Right ventricle myocardium inferior (tissue), 1 donor: Measurements from ENCODE around the gene CHD5. TPM values are rescaled to one million over a fixed set of nuclear protein-coding genes. Genes with fewer than 3 reads are reported as not detected.
"Not testable (repeated sequence)": the region's sequence is repeated elsewhere in the genome, so short reads cannot be mapped to it uniquely, and the experiment has no call there.

Experiments
- ATAC-seq: fragments of 200-7000 bp; cut with Tn5 transposase; one replicate; pipeline ENCODE4 v1.9.1; 2020; ENCODE audit warnings: mild to moderate bottlenecking, moderate library complexity
- DNase-seq: peaks from one replicate; pipeline ENCODE4 v3.0.0; 2021; ENCODE audit errors: missing footprints
- intact Hi-C: fragments of 100-400 bp; cut with DNase I; formaldehyde crosslinking; loops from one replicate; pipeline ENCODE4 v1.11.0; 2022
- total RNA-seq: library from RNA; stranded (reverse); fragmentation: NEBNext Ultra II Directional; extraction: Animal tissue kit (Norgen Biotek cat#: 25700); gene quantifications from one replicate; pipeline ENCODE4 v1.2.1, GENCODE V29; 2021
- donor health status: DM: no; HTN: yes; CAD: no; lungs with severe emphysema.

CHD5 gene
- total RNA-seq, 1 donor from 2014 or later, result 0.05 TPM

DNA sequence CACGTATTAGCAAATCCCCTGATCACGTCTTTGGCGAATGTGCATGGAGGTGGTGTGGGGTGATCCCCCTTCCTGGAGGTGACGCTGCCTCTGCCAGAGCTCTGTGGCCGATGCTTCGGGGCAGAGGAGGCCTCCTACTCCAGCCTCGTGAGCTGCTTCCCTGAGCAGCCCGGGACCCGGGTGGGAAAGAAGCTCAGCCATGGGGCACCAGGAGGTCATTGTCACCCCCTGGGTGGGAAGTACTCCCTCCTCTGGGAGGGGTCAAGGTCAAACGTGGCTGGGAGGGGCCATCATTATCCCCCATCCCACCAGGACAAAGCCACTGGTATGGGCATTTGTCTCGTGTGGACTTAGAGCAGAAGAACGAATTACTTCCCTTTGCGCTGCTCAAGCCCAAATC lies 93.8 kb downstream of the CHD5 start:
- intact Hi-C loops, result no loop called here
- ATAC-seq (no peak), DNase-seq (peak; percentile 26)

DNA sequence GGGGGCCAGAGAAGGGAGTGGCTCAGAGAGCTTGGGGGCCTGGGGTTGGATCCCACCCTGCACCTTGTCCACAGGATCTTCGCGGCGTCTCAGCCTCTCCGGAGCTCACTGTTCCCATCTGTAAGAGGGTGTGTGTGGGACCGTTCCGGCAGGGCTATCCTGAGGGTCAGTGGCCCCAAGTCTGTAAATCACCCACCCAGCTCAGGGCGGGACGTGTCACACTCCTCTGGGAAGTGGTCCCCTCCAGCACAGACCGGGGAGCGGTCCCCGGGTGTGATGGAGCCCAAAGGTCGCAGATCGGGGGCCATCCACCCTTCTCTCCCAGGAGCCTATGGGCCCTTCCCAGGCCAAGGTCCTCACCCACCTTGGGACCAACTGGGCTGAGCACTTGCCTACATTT lies 94.5 kb downstream of the CHD5 start:
- intact Hi-C loops, result no loop called here
- ATAC-seq (no peak), DNase-seq (no peak)

DNA sequence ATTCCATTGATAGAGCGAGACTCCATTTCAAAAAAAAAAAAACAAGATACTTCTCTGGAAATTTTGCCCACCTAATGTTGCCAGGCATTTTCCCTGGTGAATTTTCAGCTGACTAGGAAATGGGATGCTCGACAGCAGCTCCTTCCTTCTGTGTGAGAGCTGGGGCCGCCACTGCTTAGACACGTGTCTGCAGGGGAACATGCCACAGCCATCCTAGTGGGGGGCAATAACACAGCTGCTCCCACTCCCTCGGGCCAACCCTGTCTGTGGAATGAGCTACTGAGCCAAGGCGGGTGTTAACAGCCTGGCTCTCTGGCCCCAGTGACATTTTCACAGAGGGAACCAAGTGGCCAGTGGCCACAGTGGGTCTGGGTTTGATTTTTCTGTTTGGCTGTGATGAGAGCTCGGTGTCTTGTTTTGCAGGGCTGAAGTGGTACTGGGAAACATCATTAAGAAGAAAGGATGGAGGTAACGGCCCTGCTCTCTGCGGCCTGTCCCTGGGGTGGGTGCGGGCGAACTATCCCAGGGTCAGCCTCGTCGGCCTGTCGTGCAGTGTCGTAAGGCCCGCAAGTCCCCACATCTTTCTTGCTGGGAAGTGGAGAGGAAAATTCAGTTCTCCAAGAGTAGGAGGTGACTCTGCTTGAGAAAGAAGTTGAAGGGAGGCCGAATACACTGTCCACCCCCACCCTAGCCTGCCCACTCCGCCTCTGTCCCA lies 95.2 kb downstream of the CHD5 start:
- intact Hi-C loops, result no loop called here
- DNase-seq (peak; percentile 42), ATAC-seq (no peak)

DNA sequence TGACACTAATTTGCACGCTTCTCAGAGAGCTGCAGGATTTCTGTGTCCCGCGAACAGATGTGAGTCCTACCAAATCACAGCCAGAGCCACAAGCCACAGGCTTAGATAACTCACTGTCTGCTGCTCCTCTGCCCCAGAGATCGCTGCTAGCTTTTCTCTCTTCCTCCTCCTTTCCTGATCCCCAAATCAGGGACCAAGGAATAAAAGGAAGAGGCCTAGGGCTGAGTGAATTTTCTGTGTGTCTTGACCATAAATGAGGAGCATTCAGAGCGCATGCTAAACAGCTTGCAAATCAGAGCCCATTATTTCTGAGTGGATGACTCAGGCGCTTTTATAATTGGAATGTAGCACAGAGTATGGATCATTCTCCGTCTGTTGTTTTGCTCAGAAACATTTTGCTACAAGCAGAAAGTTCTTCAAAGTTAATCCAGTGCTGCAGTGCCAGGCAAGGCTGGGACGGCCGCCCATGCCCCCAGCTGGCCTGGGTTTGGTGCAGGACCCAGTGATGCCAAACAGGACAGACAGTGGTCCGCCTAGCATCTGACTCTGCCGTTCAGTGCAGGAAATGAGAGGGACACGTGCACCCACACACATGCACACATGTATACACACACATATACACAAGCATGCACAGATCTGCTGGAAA lies 96.2 kb downstream of the CHD5 start:
- intact Hi-C loops, result no loop called here
- DNase-seq, result no peak
- no peak for ATAC-seq

DNA sequence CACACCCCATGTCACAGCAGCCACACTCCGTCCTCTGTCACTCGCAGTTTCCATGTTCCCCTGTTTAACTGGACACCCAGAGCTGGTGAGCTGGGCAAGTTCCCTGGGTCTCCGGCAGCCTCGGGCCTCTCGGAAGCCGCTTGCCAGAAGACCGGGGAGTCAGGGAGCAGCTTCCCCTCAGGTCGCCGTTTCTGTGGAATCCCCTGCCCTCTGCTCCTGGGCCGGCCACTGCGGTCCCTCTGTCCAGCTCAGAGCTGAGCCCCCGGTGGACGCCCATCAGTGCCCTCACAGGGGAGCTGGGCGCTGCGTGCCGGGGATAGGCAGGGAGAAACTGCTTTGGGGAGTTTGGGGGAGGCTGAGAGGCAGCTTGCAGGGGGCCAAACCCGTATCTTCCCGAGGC lies 96.7 kb downstream of the CHD5 start:
- ATAC-seq (no peak), DNase-seq (peak; percentile 27)
- intact Hi-C loops, result no loop called here

DNA sequence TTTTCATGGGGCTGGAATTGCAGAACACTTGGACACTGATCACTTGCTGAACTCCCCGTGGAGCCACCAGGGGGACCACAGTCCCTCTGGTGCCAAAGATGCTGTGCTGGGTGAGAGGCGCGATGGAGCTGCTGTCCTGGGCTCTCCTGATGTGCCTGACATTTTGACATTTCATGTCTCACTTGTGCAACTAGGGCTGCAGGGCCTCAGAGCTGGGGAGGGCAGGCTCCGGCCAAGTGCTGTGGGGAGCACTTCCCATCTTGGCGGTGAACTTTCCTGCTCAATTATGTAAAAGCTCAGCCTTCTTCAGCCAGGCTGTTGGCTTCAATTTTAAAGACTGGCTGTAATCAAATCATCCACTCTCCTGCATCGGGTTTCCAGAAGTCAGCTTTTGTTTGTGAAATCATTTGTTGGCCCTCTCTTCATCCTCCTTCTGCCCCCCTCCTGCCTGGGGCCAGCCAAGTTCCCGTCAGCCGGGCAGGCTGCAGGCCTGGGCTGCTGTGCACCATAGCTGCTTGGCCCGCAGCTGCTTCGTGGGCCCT lies 97.6 kb downstream of the CHD5 start:
- DNase-seq (no peak), ATAC-seq (peak; percentile 76)
- intact Hi-C loops, result no loop called here

DNA sequence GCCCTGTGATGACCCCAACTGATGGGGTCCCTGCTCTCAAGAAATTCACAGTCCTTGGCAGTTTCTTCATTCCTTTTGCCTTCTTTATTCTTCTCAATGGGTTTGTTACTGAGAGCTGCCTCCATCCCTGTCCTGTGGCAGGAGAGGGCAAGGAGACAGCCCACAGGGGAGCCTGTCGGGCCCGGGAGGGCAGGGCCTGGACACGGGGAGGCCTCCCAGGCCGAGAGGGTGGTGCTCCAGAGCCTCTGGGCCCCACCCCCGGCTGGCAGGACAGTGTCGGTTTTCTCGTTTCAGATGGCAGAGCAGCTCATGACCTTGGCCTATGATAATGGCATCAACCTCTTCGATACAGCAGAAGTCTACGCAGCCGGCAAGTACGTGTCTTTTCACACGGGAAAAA lies 98.2 kb downstream of the CHD5 start:
- intact Hi-C loops, result no loop called here
- DNase-seq, result no peak
- no peak for ATAC-seq

DNA sequence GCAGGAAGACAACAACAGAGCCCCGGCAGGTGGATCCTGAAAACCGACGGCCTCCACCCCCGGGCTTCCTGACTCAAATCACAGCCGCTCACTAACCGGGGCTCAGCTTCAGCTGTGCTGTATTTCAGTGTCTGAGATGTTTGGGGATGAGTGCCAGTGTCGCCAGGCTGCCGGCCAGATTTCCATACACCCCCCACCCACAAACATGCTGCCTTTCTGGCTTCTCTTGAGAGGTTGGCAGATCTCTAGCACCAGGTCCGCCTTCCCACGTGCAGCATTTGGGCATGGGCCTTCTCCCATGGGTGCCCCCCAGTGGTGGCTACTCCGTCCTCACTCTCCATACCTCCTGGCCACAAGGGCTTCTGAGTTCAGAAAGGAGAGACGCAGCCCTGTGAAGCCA lies 99.7 kb downstream of the CHD5 start:
- no peak for DNase-seq
- intact Hi-C loops, result no loop called here
- no peak for ATAC-seq

DNA sequence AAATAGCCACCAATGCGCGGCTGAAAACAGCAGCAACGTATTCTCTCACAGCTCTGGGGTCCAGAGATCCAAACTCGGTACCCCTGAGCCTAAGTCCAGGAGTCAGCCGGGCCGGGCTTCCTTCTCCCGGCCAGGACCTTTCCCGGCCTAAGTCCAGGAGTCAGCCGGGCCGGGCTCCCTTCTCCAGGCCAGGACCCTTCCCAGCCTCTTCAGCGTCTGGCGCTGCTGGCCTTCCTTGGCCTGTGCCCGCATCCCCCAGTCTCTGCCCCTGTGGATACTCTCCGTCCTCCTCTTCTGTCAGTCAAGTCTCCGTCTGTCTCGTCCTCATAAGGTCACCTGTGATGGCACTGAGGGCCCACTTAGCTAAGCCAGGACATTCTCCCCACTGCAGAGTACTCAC lies 102.2 kb downstream of the CHD5 start:
- ATAC-seq, result no peak
- intact Hi-C loops, result no loop called here
- DNase-seq, result no peak

DNA sequence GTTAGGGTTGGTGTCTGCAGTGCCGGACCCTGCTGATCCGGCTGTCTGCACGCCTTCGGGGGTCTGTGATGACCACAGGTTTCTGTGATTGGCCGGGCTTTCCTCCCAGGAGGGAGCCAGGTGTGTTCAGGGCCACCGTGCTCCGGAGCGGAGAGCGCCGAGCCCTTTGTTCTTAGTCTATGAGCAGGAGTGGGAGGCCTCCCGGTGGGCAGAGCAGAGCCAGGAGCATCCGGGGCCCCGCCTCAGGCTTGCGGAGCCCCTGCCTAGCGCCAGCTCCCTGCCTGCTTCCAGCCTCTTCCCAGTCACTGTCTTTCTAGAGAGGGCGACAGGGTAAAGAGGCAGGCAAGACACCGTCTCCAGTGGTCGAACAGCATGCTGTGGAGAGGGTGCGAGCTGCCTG lies 102.6 kb downstream of the CHD5 start:
- DNase-seq, result no peak
- no peak for ATAC-seq

DNA sequence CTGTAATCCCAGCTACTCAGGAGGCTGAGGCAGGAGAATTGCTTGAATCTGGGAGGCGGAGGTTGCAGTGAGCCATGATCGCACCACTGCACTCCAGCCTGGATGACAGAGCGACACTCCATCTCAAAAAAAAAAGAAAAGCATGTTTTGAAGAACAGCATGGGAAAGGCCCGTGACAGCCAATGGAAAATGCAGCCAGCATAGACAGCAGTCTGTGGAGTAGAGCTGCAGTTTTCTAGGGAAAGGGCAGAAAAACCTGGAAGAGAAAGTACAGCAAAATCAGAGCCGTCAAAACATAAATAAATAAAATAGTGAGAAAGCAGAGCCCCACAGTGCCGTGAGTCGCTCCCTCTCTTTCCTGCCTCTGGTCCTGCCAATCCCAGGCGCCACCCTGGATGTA lies 103.1 kb downstream of the CHD5 start:
- DNase-seq, intact Hi-C loops, ATAC-seq: not testable (repeated sequence)

More for the DNA sequence above, 102.6 kb downstream of the CHD5 start:
- intact Hi-C loops, result no loop called here

DNA sequence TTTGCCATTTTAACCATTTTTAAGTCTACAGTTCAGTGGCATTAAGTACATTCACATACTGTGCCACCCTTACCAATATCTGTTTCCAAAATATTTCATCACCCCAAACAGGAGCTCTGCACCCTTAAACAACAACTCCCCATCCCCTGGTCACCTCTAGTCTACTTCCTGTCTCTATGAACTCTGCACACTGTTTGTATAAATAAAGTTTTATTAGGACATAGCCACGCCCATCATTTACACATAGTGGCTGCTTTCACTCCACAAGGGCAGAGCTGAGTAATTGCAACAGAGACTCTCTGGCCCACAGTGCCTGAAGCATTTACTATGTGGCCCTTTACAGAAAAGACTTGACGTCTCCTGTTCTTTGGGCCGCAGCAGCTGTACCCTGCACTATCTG lies 104.4 kb downstream of the CHD5 start:
- intact Hi-C loops, result no loop called here
- no peak for ATAC-seq
- no peak for DNase-seq

DNA sequence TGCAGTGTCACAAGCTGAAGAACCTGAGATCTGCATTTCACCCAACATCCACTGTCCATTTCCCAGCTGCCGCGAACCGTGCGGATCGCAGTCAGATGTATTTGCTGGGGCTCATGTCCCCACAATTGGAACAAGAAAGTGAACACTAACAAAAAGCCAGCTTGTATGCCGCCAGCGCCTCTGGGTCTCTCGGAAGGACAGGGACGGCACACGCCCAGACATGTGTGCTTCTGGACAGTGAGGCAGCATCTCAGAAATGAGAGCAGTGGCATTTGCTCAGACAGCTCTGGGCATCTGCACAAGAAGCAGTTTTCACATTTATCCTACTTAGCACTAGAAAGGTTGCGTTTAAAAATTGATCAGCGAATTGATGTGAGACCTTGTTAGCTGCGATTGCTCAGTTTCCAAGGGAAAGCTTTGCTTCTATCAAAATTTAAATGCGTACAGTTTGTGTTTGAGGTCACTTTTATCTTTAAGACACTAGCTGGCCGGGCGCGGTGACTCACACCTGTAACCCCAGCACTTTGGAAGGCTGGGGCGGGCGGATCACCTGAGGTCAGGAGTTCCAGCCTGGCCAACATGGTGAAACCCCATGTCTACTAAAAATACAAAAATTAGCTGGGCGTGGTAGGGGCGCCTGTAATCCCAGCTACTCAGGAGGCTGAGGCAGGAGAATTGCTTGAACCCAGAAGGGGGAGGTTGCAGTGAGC lies 105.8 kb downstream of the CHD5 start:
- ATAC-seq (no peak), DNase-seq (no peak)
- intact Hi-C loops, result no loop called here

DNA sequence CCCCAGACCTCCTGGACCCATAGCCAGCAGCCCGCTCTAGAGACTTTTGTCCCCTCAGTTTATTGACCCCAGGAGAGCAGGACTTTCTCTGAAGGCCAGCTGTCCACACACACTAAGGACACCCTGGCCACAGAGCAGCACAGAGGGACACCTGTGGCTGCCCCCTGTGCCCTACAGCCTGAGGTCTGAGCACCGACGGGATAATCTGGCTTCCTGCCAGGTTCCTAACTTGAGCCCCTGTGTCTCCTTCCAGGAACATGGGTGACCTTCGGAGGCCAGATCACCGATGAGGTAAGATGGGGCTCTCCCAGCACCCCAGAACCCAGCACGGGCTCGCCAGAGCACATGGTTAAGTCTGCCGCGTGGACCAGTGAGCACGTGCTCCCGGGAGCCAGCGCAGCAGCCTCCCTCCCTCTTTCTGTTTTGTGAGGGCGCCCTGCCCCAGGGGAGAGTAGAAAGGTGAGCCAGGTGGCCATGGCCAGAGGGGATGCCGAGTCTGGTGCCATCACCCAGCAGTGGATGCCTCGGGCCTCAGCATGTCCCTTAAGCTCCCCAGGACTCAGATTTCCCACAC lies 106.6 kb downstream of the CHD5 start:
- no peak for ATAC-seq
- intact Hi-C loops, result no loop called here
- no peak for DNase-seq

DNA sequence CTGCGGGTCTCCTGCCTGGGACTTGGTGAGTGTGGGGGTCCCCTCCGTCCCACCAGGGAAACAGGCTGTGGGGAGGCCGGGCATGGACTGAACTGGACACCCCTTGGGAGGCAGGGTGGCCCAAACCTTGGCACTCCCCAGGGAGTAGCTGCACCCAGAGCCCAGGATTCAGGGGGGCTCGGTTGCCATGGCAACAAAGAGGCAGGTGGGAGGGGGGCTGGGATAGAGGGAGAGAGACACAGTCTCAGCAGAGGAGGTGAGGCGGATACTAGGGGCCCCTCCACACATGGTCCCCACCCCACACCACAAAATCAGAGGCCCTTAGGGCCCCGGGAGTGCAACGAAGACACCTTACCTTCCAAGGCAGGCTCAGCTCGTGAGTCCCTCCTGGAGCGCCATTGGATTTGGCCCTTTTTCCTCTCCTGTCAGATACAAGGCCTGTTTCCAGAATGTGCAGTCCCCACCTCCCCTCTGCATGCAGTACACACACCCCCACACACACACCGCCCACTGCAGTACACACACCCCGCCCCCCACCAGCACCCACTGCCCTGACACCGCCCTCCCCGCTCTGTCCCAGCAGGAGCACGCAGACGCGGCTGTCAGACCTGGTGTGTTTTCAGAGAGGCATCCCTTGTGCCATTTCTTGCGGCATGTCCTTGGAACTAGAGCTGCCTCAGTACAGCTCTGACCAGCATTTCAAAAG lies 107.2 kb downstream of the CHD5 start:
- DNase-seq, result no peak
- ATAC-seq, result no peak
- intact Hi-C loops, result no loop called here

DNA sequence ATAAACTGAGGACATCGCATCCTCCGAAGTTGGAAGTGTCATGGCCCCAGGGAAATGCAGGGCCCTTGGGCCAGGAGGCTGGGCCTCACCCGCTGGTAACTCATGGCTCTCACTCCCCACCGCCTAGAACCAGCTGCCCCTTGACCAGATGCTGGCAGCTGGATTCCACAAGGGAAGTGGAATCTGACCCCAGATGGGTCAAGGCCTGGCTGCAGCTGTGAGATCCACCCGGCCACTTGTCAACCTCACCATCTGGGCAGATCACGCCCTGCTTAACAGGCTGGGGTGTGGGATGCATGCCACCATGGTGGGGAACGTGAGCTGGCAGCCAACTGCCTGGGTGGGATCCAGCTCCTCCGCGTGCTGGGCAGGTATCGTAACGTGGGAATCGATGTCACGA lies 108.9 kb downstream of the CHD5 start:
- DNase-seq (no peak), ATAC-seq (no peak)
- intact Hi-C loops, result no loop called here

DNA sequence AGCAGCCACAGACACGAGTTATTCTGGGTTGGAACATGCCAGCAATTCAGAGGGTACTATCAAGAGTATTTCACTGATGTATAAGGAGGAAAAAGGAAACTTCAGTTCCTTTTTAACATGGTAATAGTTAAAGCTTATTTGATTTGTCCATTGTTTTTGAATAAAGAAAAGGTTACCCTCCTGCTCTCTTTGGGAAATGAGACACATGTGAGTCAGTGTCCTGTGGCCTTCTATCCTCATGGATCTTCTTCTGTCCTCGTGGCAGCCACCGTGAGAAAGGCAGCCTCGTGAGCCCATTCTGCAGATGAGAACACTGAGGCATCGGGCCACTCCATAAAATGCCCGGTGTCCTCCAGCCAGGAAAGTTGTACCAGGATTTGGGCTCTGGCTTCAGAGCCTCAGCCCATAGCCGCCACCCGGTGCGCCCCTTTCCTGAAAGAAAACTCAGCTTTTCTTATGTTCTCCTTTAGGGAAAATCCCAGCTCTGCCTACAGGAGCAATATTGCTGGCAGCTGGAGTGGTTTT lies 109.6 kb downstream of the CHD5 start:
- intact Hi-C loops, result no loop called here
- DNase-seq, result no peak
- ATAC-seq, result no peak

DNA sequence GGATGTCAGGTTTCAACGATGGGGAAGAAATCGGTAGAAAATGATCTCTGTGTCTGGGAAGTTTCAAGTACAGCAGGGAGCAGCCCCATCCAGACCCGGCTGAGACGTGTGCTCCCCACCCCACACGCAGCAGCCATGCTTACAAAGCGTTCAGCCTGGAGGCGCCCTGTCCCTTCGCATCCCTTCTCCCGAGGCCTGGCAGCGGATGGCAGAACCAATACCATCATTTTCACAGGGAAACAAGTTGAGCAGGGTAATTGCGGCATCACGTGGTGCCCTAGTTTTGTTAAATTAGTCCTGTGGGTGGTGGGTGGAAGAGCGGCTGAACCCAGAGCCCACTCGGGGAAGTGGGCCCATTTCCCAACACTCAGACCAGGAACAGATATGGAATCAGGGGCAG lies 110.5 kb downstream of the CHD5 start:
- intact Hi-C loops, result no loop called here
- ATAC-seq, result no peak
- DNase-seq, result no peak

DNA sequence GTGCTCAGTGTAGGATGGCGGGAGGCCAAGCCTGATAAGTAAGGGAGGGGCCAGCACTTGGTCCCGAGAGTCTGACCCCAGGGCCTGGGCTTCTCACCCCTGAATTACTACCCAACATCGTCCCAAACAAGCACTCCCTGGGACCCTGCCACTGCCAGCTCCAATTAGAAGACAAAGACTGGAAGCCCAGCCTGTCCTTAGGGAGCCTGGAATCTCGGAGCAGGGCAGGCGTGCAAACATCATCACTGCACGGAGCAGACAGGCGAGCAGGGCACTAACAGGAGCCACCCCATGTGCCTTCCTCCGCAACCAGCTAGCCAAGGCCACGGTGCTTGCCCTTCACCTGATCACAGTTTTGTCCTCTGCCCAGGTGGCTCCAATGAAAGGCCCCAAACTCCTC lies 111.2 kb downstream of the CHD5 start:
- intact Hi-C loops, result no loop called here
- DNase-seq (no peak), ATAC-seq (no peak)
